DMS 273 (cell line): Measurements from ENCODE around the gene CRAT.

Experiments used
- DNase-seq: peaks from one replicate; lab custom pipeline; 2025; ENCODE audit not compliant: unreplicated experiment; lab: John Stamatoyannopoulos, UW

Gene CRAT

GRCh38 chr9:129093602-129094386 lies 16.8 kb downstream of the CRAT start:
- no peak for DNase-seq

DNA sequence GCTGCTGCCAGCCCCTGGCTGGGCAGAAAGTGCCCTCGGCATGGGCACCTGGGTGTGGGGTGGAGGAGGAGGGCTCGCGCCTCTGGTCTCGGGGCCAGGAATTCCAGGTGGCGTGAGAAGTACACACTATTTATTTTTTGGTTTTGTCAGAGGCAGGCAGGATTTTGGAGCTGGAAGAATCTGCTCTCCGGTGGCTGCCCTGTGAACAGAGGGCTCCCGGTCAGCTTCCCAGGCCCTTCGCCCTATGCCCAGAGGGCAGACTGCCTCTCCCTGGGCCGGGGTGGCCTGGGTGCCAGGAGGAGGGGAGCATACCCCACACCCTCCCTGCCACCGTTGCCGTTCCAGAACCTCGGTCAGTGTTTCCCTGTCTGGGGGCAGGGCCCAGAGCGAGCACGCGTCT lies 21.3 kb downstream of the CRAT start:
- no peak for DNase-seq

- DNase-seq = no peak
Measured at GRCh38 chr9:129084087-129084486, 26.5 kb downstream of the CRAT start.

DNA sequence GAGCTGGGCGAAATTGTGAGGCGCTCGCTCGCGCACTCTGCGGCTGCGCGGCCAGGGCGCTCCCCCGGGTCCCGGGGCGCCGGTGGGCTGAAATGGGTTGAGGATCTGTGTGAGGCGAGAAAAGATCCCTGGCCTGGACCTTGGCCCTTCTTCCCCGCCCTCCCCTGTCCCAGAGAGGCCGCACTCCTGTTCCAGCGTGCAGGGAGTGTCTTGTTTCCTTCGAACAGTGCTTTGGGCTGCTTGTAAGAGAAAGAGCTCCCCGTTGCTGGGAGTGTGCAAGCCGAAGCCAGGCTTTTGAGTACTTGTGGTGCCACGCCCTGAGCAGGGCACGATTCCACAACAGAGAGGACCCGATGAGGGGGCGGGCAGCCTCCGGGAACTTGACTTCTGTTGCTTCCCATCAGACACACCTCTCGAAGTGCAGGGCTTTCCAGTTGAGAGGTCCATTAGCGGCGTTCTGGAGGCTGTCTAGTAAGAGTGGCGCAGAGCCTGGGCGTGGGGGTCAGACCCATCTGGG lies 29.1 kb downstream of the CRAT start:
- DNase-seq = peak; percentile 59

- DNase-seq = peak; percentile 99
Measured at GRCh38 chr9:129080601-129081387, 29.8 kb downstream of the CRAT start, which contains the start of gene DOLPP1. DOLPP1 (plus strand) TSS chr9:129081111; CDS start chr9:129081132, 21 bp downstream.

- DNase-seq = no peak
Measured at GRCh38 chr9:129080298-129080600, 30.3 kb downstream of the CRAT start.

GRCh38 chr9:129079829-129080228 lies 30.8 kb downstream of the CRAT start:
- DNase-seq = no peak

GRCh38 chr9:129078691-129079503 lies 31.7 kb downstream of the CRAT start:
- DNase-seq = no peak

- DNase-seq = no peak
Measured at GRCh38 chr9:129077236-129077635, 33.4 kb downstream of the CRAT start.

DNA sequence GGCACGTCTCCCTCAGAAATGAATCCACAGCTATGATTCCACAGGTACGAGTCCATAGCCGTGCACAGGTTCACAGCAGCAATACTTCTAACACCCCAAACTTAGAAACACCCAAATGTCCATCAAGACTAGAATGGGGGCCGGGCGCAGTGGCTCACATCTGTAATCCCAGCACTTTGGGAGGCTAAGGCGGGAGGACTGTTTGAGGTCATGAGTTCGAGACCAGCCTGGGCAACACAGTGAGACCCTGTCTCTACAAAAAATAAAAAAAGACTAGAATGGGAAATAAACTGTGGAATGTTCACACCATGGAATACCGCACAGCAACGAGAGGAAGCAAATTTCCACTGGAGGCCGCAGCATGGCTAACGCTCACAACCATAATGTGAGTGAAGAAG lies 34.0 kb downstream of the CRAT start:
- no peak for DNase-seq

GRCh38 chr9:129075996-129076639 lies 34.5 kb downstream of the CRAT start:
- no peak for DNase-seq

DNA sequence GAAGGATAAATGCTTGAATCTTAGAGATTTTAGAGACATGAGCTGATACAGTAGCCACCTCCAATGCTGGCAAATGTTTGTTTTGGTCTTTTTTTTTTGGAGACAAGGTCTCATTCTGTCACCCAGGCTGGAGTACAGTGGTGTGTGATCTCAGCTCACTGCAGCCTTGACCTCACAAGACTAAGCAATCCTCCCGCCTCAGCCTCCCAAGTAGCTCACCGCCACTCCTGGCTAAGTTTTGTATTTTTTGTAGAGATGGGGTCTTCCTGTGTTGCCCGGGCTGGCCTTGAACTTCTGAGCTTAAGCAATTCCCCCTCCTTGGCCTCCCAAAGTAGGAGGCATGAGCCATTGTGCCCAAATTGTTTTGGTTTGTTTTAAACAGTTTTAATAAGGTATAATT lies 36.5 kb downstream of the CRAT start:
- no peak for DNase-seq

DNA sequence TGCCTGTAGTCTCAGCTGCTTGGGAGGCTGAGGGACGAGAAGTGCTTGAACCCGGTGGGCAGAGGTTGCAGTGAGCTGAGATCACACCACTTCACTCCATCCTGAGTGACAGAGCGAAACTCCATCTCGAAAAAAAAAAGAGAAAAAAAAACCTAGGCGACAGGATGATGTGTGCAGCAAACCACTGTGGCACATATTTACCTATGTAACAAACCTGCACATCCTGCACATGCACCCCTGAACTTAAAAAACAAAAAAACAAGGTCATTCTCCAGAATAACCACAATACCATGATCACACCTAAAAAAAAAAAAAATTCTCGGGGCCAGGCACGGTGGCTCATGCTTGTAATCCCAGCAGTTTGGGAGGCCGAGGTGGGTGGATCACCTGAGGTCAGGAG lies 37.2 kb downstream of the CRAT start:
- DNase-seq = no peak

DNA sequence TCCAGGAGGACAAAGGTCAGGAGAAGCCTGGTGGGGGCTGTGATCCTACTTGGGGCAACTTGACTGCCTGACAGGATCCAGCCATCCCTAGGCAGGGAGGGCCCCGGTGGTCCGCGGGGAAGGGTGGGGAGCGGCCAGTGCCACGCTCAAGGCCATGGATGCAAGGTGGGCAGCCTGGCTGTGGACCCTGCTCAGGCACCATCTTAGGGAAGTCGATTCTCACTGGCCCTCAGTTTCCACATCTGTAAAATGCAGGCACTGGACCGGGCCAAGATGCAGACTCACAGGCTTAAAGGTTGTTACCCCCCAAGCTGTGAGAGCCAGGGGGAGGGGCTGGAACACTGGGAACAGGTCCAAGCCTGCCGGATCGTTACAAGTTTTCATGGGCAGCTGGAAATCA lies 38.4 kb downstream of the CRAT start:
- DNase-seq = peak; percentile 16

DNA sequence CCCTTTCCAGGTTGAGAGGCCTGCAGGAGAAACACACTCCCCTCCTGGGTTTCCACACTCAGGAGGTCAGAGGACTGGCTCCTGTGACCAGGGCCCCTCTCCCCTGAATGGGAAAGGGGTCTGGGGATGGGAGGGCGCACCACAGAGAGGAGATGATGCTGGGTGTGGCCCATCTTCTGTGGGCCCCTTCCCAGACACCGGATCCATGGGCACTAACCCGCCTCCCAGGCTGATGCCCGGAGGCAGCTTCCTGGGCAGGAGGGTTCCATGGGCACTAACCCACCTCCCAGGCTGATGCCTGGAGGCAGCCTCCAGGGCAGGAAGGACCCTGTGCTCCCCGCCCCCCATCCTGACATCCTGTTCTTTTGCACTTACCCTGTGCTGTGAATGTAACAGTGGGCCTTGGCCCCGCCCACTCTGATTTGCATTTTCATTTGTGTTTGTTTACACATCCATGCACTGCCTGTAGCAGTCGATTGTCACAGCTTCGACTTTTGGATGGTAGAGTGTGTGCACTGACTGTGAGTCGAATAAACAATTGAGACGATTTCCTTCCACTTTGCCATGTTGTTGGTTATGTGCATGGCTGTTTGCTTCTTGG lies 39.0 kb downstream of the CRAT start:
- DNase-seq = peak; percentile 18

DNA sequence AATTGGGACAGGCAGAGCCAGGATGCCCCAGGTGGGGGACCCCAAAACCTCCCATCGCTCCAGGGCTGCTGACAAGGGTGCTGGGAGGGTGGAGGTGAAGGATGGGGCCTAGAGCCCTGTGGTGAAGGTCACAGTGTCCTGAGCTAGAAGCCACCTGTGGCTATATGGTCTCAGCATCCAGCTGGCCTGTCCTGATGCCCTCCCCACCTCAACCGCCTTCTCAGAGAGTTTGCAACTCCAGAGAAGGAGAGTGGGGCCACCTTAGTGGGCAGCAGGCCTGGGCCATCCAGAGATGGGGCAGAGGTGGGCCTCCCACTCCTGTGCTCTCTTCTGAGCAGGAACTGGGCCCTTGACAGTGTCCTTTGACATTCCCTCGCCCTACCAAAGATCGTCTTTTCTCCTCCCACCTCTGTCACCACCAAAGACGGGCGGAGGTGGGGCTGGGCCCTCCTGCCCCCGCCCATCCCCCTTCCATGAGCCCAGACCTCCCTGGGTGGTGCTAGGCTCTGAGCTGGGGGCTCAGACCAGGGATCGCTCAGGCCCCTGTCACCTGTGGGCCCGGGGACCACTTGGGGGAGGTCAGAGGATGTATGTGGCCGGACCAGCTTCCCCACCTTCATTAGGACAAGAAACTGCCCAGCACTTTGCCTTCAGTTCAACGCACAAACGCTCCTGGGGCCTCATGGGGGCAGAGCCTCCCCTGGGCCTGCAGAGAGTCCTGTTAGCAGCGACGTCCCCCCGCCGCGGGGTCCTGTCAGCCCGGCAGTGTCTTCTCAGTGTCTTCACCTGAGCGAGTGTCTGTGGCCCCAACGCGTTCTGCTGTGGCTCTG lies 39.7 kb downstream of the CRAT start:
- no peak for DNase-seq

- DNase-seq = no peak
Measured at GRCh38 chr9:129069862-129070641, 40.5 kb downstream of the CRAT start.

DNA sequence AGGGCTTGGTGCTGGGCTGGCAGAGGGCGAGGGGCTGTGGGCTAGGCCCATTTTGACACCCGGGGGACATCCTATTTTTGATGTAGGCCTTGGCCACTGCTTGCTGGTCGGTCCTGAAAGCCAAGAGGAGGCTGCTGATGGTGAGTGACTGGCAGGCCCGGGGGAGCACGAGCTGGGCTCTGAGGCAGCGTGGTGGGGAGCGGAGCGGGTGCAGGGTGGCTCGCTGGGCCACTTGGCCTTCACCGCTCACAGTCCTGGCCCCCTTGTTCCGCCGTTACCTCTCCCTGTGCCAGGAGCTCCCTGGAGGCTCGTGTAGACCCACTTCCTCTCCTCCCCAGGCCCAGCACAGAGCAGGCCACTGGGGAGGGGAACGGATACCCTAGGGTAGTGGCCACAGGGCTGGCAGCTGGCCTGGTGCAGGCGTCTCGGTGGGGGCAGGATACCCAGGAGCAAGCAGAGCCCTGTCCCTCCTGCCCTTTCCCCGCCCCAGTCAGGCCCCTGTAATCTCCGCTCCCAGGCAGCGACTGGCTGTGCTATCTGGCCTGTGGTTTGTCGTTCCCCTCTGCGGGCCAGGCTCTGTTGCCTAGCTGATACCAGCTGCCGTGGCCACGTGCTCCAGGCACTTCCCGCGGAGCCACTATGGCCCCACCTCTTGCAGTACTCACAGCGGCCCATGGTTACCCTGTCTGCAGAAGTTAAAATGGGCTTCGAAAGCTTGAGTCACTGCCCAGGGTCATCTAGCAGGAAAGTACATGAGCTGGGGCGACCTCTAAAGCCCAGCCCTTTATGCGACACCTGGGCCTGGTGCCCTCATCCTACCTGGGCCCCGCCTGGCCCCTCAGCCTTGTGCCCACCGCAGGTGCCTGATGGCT lies 41.4 kb downstream of the CRAT start:
- peak; percentile 77 for DNase-seq
